Progenitor cell of endocrine pancreas (in vitro differentiated cells): ENCODE data around the gene C11orf42. TPM values are rescaled to one million over a fixed set of nuclear protein-coding genes. Genes with fewer than 3 reads are reported as not detected.

ENCODE experiments used
- DNase-seq: peaks from one replicate; pipeline ENCODE4 v3.0.0; 2021; ENCODE audit warnings: low spot score; ENCODE audit not compliant: unreplicated experiment
- H3K27ac Mint-ChIP-seq: 2 replicates; pipeline ENCODE4 v1.8.0; 2021; ENCODE audit warnings: mild to moderate bottlenecking, moderate library complexity, mixed read lengths
- H3K27me3 Mint-ChIP-seq: 2 replicates; pipeline ENCODE4 v1.8.0; 2021; ENCODE audit warnings: mixed read lengths
- H3K36me3 Mint-ChIP-seq: 2 replicates; pipeline ENCODE4 v1.8.0; 2022; ENCODE audit warnings: mixed read lengths; ENCODE audit not compliant: insufficient read depth
- H3K4me1 Mint-ChIP-seq: 2 replicates; pipeline ENCODE4 v1.8.0; 2021; ENCODE audit warnings: low read depth, mixed read lengths
- H3K4me3 Mint-ChIP-seq: 2 replicates; pipeline ENCODE4 v1.8.0; 2021; ENCODE audit warnings: low read depth, mild to moderate bottlenecking, moderate library complexity, mixed read lengths
- H3K9me3 Mint-ChIP-seq: 2 replicates; pipeline ENCODE4 v1.8.0; 2021; ENCODE audit warnings: low read depth, mixed read lengths
- total RNA-seq: library from RNA; stranded (reverse); gene quantifications from 2 replicates; pipeline ENCODE4 v1.2.1, GENCODE V29; 2021
- TF ChIP-seq, protein P1 (sequence below): fragments of 200-600 bp; sonication (generic); IDR thresholded peaks from one replicate; pipeline ENCODE4 v1.5.0; 2021; ENCODE audit warnings: antibody characterized with exemption, mild to moderate bottlenecking; ENCODE audit not compliant: unreplicated experiment

The C11orf42 gene
- total RNA-seq, 1 donor from 2014 or later: not detected

DNA sequence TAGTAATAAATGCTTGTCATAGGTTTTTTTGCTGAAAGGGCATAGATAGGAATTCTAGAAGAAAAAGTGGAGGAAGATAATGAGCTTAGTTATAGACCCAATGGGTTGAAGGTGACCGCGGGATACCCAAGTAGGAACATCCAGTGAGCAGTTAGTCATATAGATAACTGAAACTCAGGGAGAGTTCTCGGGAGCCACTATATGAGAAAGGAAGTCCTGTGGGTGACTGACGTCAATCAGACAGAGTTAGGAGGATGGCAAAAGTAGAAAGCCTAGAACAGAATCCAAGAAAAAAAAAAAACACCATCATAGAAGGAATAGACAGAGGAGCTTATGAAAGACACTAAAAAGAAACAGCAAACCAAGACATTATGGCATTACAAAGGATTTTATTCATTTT lies 31.9 kb downstream of the C11orf42 start:
- Mint-ChIP-seq H3K27ac (no peak overlapping the region), H3K27me3 (no peaks in the 10 kb centered on the region), H3K36me3 (no peaks in the 10 kb centered on the region)

DNA sequence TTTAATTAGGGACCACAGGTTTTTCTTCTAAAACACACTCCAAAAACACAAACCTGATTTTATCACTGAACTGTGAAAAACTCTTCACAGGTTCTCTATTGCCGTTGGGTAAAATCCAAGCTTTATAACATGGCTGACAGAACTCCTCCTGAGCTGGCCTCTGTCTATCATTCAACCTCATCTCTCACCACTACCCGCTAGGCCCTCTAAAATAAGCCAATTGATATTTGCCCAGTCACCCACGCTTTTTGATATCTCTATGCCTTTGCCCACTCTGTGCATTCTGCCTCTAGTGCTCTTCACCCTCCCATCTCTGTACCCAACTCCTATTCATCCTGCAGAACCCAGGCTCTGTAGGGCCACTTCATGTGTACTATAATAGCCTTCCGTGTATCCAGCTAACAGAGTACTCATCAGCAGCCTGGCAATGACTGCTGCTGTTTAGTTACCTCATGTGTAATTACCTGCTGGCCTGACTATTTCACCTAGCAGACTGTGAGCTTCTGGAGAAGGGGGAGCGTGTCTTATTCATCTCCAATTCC lies 32.5 kb downstream of the C11orf42 start:
- no peak for DNase-seq
- Mint-ChIP-seq H3K36me3 (no peaks in the 10 kb centered on the region), H3K27me3 (no peaks in the 10 kb centered on the region), H3K27ac (no peak overlapping the region), H3K4me1 (peaks cover 12% of the 10 kb centered on the region), H3K4me3 (no peak overlapping the region), H3K9me3 (no peaks in the 10 kb centered on the region)
- TF ChIP-seq, protein P1, sequence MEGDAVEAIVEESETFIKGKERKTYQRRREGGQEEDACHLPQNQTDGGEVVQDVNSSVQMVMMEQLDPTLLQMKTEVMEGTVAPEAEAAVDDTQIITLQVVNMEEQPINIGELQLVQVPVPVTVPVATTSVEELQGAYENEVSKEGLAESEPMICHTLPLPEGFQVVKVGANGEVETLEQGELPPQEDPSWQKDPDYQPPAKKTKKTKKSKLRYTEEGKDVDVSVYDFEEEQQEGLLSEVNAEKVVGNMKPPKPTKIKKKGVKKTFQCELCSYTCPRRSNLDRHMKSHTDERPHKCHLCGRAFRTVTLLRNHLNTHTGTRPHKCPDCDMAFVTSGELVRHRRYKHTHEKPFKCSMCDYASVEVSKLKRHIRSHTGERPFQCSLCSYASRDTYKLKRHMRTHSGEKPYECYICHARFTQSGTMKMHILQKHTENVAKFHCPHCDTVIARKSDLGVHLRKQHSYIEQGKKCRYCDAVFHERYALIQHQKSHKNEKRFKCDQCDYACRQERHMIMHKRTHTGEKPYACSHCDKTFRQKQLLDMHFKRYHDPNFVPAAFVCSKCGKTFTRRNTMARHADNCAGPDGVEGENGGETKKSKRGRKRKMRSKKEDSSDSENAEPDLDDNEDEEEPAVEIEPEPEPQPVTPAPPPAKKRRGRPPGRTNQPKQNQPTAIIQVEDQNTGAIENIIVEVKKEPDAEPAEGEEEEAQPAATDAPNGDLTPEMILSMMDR: no peak

More for the DNA sequence above, 31.9 kb downstream of the C11orf42 start:
- DNase-seq: no peak
- TF ChIP-seq, protein P1: no peak
- Mint-ChIP-seq H3K4me1 (peaks cover 12% of the 10 kb centered on the region), H3K9me3 (no peaks in the 10 kb centered on the region), H3K4me3 (no peak overlapping the region)

DNA sequence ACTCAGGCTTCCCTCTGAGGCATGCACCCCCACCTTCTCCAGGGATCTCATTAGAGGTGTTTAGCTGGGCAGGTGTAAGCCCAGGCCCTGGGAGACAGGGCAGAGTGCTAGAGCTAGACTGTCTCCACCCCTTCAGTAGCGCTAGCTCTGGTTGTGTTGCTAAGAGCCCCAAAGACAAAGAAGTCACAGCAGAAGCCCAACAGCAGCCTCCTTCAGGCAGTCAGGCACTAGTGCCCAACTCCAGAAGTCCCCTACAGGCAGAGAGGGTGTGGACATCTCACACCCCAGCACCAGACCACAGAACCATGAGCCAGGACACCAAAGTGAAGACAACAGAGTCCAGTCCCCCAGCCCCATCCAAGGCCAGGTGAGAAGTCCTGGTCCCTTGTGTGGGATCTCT lies 33.5 kb downstream of the C11orf42 start, which contains the start of gene CNGA4:
TSS of gene CNGA4 (plus strand) at position 188 of the 400 bp plus-strand sequence. CDS start at position 306, 118 bp downstream.
- TF ChIP-seq, protein P1: no peak
- H3K36me3 Mint-ChIP-seq: no peaks in the 10 kb centered on the region
- H3K27me3 Mint-ChIP-seq: no peaks in the 10 kb centered on the region
- H3K27ac Mint-ChIP-seq: peak within 1 kb of the TSS; percentile 34
- no peak within 1 kb of the TSS for H3K4me3 Mint-ChIP-seq
- DNase-seq: no peak
- H3K4me1 Mint-ChIP-seq: peaks cover 7% of the 10 kb centered on the region
- no peaks in the 10 kb centered on the region for H3K9me3 Mint-ChIP-seq

DNA sequence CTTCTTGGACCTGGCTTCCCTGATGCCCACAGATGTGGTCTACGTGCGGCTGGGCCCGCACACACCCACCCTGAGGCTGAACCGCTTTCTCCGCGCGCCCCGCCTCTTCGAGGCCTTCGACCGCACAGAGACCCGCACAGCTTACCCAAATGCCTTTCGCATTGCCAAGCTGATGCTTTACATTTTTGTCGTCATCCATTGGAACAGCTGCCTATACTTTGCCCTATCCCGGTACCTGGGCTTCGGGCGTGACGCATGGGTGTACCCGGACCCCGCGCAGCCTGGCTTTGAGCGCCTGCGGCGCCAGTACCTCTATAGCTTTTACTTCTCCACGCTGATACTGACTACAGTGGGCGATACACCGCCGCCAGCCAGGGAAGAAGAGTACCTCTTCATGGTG lies 34.8 kb downstream of the C11orf42 start:
- H3K27ac Mint-ChIP-seq: no peak overlapping the region
- TF ChIP-seq, protein P1: no peak
- DNase-seq: no peak
- H3K4me1 Mint-ChIP-seq: peaks cover 3% of the 10 kb centered on the region
- no peaks in the 10 kb centered on the region for H3K36me3 Mint-ChIP-seq
- H3K4me3 Mint-ChIP-seq: no peak overlapping the region
- H3K9me3 Mint-ChIP-seq: no peaks in the 10 kb centered on the region
- no peaks in the 10 kb centered on the region for H3K27me3 Mint-ChIP-seq

DNA sequence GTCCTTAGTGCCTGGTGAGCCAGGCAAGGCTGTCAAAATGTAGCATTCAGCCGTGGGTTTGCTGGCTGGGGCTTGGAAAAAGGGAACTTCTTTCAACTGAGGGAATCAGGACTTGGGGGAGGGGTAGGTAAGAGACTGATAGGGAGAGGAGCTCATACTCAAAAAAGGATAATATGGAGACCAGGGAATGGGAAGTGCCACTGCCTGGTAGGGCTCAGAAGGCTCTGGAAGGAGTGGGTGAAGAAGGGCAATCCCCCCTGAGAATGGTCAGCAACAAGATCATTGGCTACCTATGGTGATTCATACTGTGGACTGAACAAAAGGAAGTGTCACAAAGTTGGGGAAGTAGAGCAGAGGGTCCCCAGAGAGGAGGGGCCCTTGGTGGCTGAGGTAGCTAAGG lies 35.4 kb downstream of the C11orf42 start:
- no peak for DNase-seq
- no peak overlapping the region for H3K27ac Mint-ChIP-seq
- no peaks in the 10 kb centered on the region for H3K36me3 Mint-ChIP-seq
- H3K4me3 Mint-ChIP-seq: no peak overlapping the region
- H3K4me1 Mint-ChIP-seq: no peaks in the 10 kb centered on the region
- no peaks in the 10 kb centered on the region for H3K27me3 Mint-ChIP-seq
- TF ChIP-seq, protein P1: no peak
- H3K9me3 Mint-ChIP-seq: no peaks in the 10 kb centered on the region
